HepG2 (cell line): Measurements from ENCODE around the gene ZFAND3. TPM values are rescaled to one million over a fixed set of nuclear protein-coding genes. Genes with fewer than 3 reads are reported as not detected.

ENCODE experiments used
- ATAC-seq: fragments of 200-7000 bp; cut with Tn5 transposase; 3 replicates; pipeline ENCODE4 v1.9.1; 2020; ENCODE audit warnings: mild to moderate bottlenecking, moderate library complexity
- BruUV-seq: library from RNA; stranded (reverse); fragments of 400-500 nt; replicated peaks from 2 replicates; lab custom pipeline; 2021; lab: Mats Ljungman, UMichigan
- CTCF ChIA-PET: fragments of 300-600 bp; formaldehyde crosslinking; extraction: SDS; loops from one replicate; lab custom pipeline; 2021; ENCODE audit warnings: low total read pairs, inconsistent platforms, low intra/inter-chr PET ratio; lab: Yijun Ruan, JAX
- POLR2A ChIA-PET: fragments of 350-600 bp; sonication (Branson Sonifier 250); formaldehyde crosslinking; loops from one replicate; lab custom pipeline; 2020; ENCODE audit warnings: antibody characterized with exemption, inconsistent platforms; lab: Yijun Ruan, JAX
- DNase-seq: peaks from one replicate; pipeline ENCODE4 v3.0.0-alpha.2; 2015; ENCODE audit warnings: low spot score
- FAIRE-seq: peaks from 3 replicates; lab custom pipeline; 2011; peaks lifted over from hg19 to GRCh38; lab: Jason Lieb, UNC
- H2AFZ ChIP-seq: one replicate; pipeline ENCODE4 v1.6.1; 2011; ENCODE audit warnings: low read length, inconsistent platforms
- H3K27ac ChIP-seq: fragments of 300-600 bp; 3 replicates; pipeline ENCODE4 v1.8.0; 2011; ENCODE audit warnings: mixed run types, mild to moderate bottlenecking, mixed read lengths, low read length, inconsistent platforms; ENCODE audit not compliant: insufficient read depth; ENCODE audit errors: extremely low read length
- H3K27me3 ChIP-seq, 2 experiments: fragments of 200-600 bp in 1 of 2; 2 replicates in 1 of 2; 3 replicates in 1 of 2; pipeline versions ENCODE4 v1.6.0 to v1.8.0; 2011; ENCODE audit warnings: low read length in 2 of 2, mild to moderate bottlenecking in 2 of 2, moderate library complexity in 2 of 2, inconsistent platforms in 1 of 2; ENCODE audit not compliant: insufficient read depth in 2 of 2, control insufficient read depth in 1 of 2
- H3K36me3 ChIP-seq, 2 experiments: fragments of 200-600 bp in 1 of 2; replicated peaks in 1 of 2; 2 replicates in 1 of 2; 3 replicates in 1 of 2; pipeline versions ENCODE4 v1.5.1 to v1.8.0; 2011; ENCODE audit warnings: low read length in 2 of 2, inconsistent platforms in 1 of 2; ENCODE audit not compliant: insufficient read depth in 2 of 2, control insufficient read depth in 1 of 2
- H3K4me1 ChIP-seq: 2 replicates; pipeline ENCODE4 v1.5.1; 2012; ENCODE audit warnings: low read length, inconsistent platforms; ENCODE audit not compliant: insufficient read depth
- H3K4me2 ChIP-seq: 2 replicates; pipeline ENCODE4 v1.6.0; 2011; ENCODE audit warnings: low read depth, low read length, inconsistent platforms
- H3K4me3 ChIP-seq, 3 experiments: fragments of 200-600 bp in 1 of 3; sonication (generic), shearing (Covaris generic) in 1 of 3; replicated peaks in 1 of 3; 2 replicates each; pipeline ENCODE4 v1.5.1; 2011 to 2016; ENCODE audit warnings: low read length in 3 of 3, inconsistent platforms in 2 of 3, low read depth in 2 of 3, mild to moderate bottlenecking in 2 of 3, control low read depth in 1 of 3, mixed read lengths in 1 of 3; ENCODE audit not compliant: insufficient read depth in 1 of 3
- H3K79me2 ChIP-seq: one replicate; pipeline ENCODE4 v1.6.1; 2011; ENCODE audit warnings: low read length, inconsistent platforms; ENCODE audit not compliant: insufficient read depth
- H3K9ac ChIP-seq: 2 replicates; pipeline ENCODE4 v1.6.0; 2011; ENCODE audit warnings: mild to moderate bottlenecking, low read depth, low read length, inconsistent platforms; ENCODE audit not compliant: insufficient read depth
- H3K9me3 ChIP-seq: 2 replicates; pipeline ENCODE4 v1.5.1; 2012; ENCODE audit warnings: mild to moderate bottlenecking, low read length
- H4K20me1 ChIP-seq: 2 replicates; pipeline ENCODE4 v1.6.0; 2011; ENCODE audit warnings: inconsistent platforms, mild to moderate bottlenecking, low read length, moderate library complexity; ENCODE audit not compliant: insufficient read depth
- KAT2B ChIP-seq: fragments of 150-350 bp; IDR thresholded peaks from 2 replicates; pipeline ENCODE4 v1.6.1; 2014; ENCODE audit warnings: low read depth, low read length, borderline replicate concordance
- KLF15 ChIP-seq: sonication (generic); formaldehyde crosslinking; IDR thresholded peaks from 2 replicates; pipeline ENCODE4 v1.8.1; 2023; ENCODE audit warnings: borderline replicate concordance, mild to moderate bottlenecking, inconsistent platforms, missing genetic modification reagents, mixed read lengths
- PRDM15 ChIP-seq: sonication (generic); formaldehyde crosslinking; IDR thresholded peaks from 2 replicates; pipeline ENCODE4 v1.4.0; 2020; ENCODE audit warnings: missing genetic modification reagents
- RARA ChIP-seq: IDR thresholded peaks from 2 replicates; pipeline ENCODE4 v1.6.1; 2016; ENCODE audit warnings: missing genetic modification reagents, missing compliant biosample characterization
- SNAI1 ChIP-seq: sonication (generic); formaldehyde crosslinking; IDR thresholded peaks from 2 replicates; pipeline ENCODE4 v1.5.0; 2020; ENCODE audit warnings: mild to moderate bottlenecking, missing genetic modification reagents, borderline replicate concordance
- SRSF9 ChIP-seq: fragments of 200-400 bp; formaldehyde crosslinking; IDR thresholded peaks from 2 replicates; pipeline ENCODE4 v1.6.1; 2018; ENCODE audit warnings: borderline replicate concordance, mild to moderate bottlenecking, low read depth, low read length; ENCODE audit not compliant: insufficient read depth, poor library complexity, severe bottlenecking
- U2AF2 ChIP-seq: fragments of 200-400 bp; formaldehyde crosslinking; IDR thresholded peaks from 2 replicates; pipeline ENCODE4 v1.6.1; 2017; ENCODE audit warnings: low read depth, mild to moderate bottlenecking, low read length
- ZMAT5 ChIP-seq: sonication (generic); formaldehyde crosslinking; IDR thresholded peaks from 2 replicates; pipeline ENCODE4 v1.5.0; 2020; ENCODE audit warnings: mild to moderate bottlenecking, low read depth, missing genetic modification reagents, borderline replicate concordance
- ZNF205 ChIP-seq: IDR thresholded peaks from 2 replicates; pipeline ENCODE4 v1.6.1; 2018; ENCODE audit warnings: missing biosample characterization, missing genetic modification reagents
- ZNF230 ChIP-seq: sonication (generic); formaldehyde crosslinking; IDR thresholded peaks from 2 replicates; pipeline ENCODE4 v1.4.0; 2020; ENCODE audit warnings: mild to moderate bottlenecking, missing genetic modification reagents
- ZNF232 ChIP-seq: sonication (generic); formaldehyde crosslinking; IDR thresholded peaks from 2 replicates; pipeline ENCODE4 v1.4.0; 2020; ENCODE audit warnings: missing genetic modification reagents, borderline replicate concordance
- ZNF24 ChIP-seq: fragments of 450-650 bp; IDR thresholded peaks from 2 replicates; pipeline ENCODE4 v1.6.1; 2017; ENCODE audit warnings: antibody characterized with exemption, mild to moderate bottlenecking
- ZNF280B ChIP-seq: sonication (generic); formaldehyde crosslinking; IDR thresholded peaks from 2 replicates; pipeline ENCODE4 v1.5.0; 2020; ENCODE audit warnings: missing genetic modification reagents, mild to moderate bottlenecking, borderline replicate concordance
- ZNF530 ChIP-seq: sonication (generic); formaldehyde crosslinking; IDR thresholded peaks from 2 replicates; pipeline ENCODE4 v1.5.0; 2020; ENCODE audit warnings: low read depth, mild to moderate bottlenecking, missing genetic modification reagents
- WGBS: methylation state at CpG from one replicate; pipeline ENCODE4 v1.1.6; 2017; ENCODE audit warnings: low lambda C conversion rate; 5-methylcytosine and 5-hydroxymethylcytosine counted together
- in situ Hi-C: cut with HindIII; loops from 2 replicates; pipeline ENCODE4 v1.10.0; 2017; ENCODE audit warnings: low pct_unique_long_range_greater_than_20kb; ENCODE audit not compliant: extremely low pct_ligation_motif_present
- intact Hi-C: fragments of 100-400 bp; cut with micrococcal nuclease; formaldehyde crosslinking; loops from one replicate; pipeline ENCODE4 v1.10.0; 2022; ENCODE audit not compliant: unreplicated experiment
- polyA plus RNA-seq, 8 experiments: library from polyadenylated mRNA; depleted of rRNA in 3 of 8; stranded (reverse) in 7 of 8; unstranded in 1 of 8; fragments of >200 nt; fragmentation: Illumina TruSeq in 4 of 8; extraction: Trizol in 4 of 8; gene quantifications; 2 replicates each; pipeline versions ENCODE4 v1.2.1 to v1.2.3, GENCODE V29; 2011 to 2016; ENCODE audit warnings: low read depth in 4 of 8, missing spikeins in 1 of 8, mixed read lengths in 1 of 8; ENCODE audit not compliant: insufficient read depth in 1 of 8
- total RNA-seq, 5 experiments: library from RNA; depleted of rRNA; stranded (reverse); fragments of >200 nt; fragmentation: Illumina TruSeq; extraction: Trizol; gene quantifications; 2 replicates each; pipeline ENCODE4 v1.2.3, GENCODE V29; 2016; ENCODE audit warnings: low read depth in 1 of 5

Gene ZFAND3
- total and polyA plus RNA-seq, 2 of the 13 experiments (the other 11 are each of a cell fraction or from before 2014, with no cell fraction given) = 16.4 to 17.1 TPM

- H3K36me3 ChIP-seq = no peaks in the 10 kb centered on the region
- no TSS peak for BruUV-seq
- no peaks in the 10 kb centered on the region for H3K27me3 ChIP-seq
- ATAC-seq = no peak
- no peak for FAIRE-seq
- in situ Hi-C loops = no loop called here
- 91% methylated on average over 18 of the region's 19 CpGs for WGBS
- no peaks in the 10 kb centered on the region for H3K9me3 ChIP-seq
- H3K9ac ChIP-seq = no peak overlapping the region
- CTCF ChIA-PET = no interaction called here
- no peaks in the 10 kb centered on the region for H3K79me2 ChIP-seq
- POLR2A ChIA-PET = no interaction called here
- intact Hi-C loops = loop anchor here (10.0 kb wide), 1 partner anchor 325 kb away; no protein-coding TSS in a partner anchor
- H3K27ac ChIP-seq = no peak overlapping the region
- no peak overlapping the region for H3K4me3 ChIP-seq
- no peak overlapping the region for H3K4me2 ChIP-seq
- H4K20me1 ChIP-seq = no peaks in the 10 kb centered on the region
- no peak for DNase-seq
- no peak overlapping the region for H2AFZ ChIP-seq
- H3K4me1 ChIP-seq = peaks cover 38% of the 10 kb centered on the region
- no peak for TF ChIP-seq RARA (CRISPR knock-in tag)
- TF ChIP-seq ZNF230 (CRISPR knock-in tag) = no peak
- TF ChIP-seq KAT2B = no peak
- no peak for TF ChIP-seq SNAI1
- no peak for TF ChIP-seq PRDM15 (CRISPR knock-in tag)
- TF ChIP-seq SRSF9 = no peak
- no peak for TF ChIP-seq U2AF2
- no peak for TF ChIP-seq ZMAT5 (CRISPR knock-in tag)
- TF ChIP-seq ZNF24 = no peak
- TF ChIP-seq ZNF280B (CRISPR knock-in tag) = no peak
- TF ChIP-seq ZNF205 = no peak
- TF ChIP-seq ZNF530 (CRISPR knock-in tag) = no peak
- no peak for TF ChIP-seq ZNF232
- no peak for TF ChIP-seq KLF15
Observed at GRCh38 chr6:38169977-38170526, 350.5 kb downstream of the ZFAND3 start.
